ENCODE measurements around the gene DENND2C.

The DENND2C gene

DNA sequence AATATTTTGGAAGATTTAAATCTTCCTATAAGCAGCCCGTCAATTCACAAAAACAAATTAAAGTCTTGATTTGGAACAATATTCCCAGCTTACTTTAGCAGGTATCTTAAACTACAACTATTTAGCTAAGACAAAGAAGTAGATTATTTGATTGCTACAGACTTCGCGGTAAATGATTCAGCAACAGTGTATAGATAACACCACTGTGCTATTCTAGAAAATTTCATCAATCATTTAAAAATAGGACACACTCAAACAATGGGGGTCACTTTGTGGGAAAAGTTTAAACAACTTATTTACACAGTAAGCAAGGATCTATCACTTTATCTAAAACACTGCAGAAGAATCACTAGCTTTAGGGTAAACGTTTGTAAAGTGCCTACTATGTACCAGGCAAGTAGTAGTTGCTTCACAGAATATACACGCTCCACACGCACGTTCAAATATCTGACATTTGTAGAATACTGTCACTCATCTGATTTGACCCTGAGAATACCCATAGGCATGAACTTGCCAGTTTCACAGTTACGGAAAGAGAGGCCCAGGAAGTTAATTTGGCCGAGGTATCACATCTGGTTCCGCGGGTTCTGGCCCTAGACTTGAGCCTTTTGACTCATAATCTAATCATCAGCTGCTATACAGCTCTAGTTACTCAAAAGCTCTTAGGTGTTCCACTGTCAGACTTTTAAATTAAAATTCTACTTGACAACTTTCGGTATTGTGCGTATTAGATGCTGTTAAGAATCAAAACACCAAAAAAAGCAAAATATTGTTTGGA lies 876 bp downstream of the DENND2C start:
- no peak for TF ChIP-seq ZNF274 (IDR thresholded peaks at IDR 0.05; ENCODE audit: low read depth, low read length)
- H3K4me3 ChIP-seq (ENCODE audit: low read length) = peak overlapping the region; percentile 61

DNA sequence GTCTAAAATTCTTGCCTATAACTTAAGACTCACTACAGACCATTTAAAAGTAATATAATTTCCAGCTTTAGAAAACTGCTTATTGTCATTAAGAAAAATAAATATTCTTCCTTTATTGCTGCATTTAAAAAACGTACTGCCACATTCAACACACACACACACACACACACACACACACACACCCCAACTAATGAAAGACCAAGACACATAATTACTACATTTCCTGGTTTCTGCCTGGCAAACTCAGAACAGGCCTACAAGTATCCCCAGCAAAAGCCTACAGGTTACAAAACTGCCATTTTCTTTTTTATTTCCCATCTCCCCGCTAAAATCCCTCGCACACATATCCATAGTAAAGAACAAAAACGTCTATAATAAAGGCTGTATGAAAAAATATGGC lies 1.5 kb downstream of the DENND2C start:
- no peak overlapping the region for H3K4me3 ChIP-seq (ENCODE audit: low read length)

DNA sequence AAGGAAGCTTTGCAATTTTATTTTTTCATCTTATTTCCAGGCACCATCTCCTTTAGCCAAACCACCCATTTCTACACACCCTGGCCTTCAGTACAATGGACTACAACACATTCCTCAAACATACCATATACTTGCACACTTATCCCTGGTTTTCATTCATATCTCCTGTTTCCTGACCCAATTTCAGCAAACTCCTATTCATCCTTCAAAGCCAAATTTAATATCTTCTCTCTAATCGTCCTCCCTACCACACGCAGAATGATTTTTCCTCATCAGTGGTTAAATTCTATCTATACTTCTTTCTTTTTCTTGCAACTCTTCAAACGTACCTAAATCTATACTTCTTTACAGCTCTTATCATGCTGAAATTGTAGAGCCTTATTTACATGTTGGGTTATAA lies 2.9 kb downstream of the DENND2C start:
- no peak overlapping the region for H3K4me3 ChIP-seq (ENCODE audit: low read length)
- no peak for TF ChIP-seq ZNF274 (IDR thresholded peaks at IDR 0.05; ENCODE audit: low read depth, low read length)

More for the DNA sequence above, 1.5 kb downstream of the DENND2C start:
- TF ChIP-seq ZNF274 (IDR thresholded peaks at IDR 0.05; ENCODE audit: low read depth, low read length) = no peak

DNA sequence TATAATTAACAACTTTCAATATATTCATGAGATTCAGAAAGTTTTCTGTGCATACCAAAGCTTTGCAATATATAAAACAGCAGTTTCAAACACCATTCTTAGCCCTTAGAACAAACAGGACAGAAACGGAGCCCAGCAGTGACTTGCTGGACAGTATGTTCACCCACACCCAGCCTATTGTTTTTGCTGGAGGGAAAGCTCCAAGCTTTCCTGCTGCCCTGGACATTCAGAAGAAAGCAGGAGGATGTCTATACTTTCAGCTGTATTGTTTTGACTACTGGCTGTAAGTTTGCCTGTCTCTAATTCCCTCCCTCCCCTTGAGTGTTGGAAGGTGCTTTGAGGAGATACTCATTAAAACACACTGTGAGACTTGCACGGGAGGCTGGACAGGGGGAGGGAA lies 9.6 kb downstream of the DENND2C start:
- TF ChIP-seq ZNF274 (IDR thresholded peaks at IDR 0.05; ENCODE audit: low read depth, low read length) = no peak
- H3K4me3 ChIP-seq (ENCODE audit: low read length) = no peak overlapping the region

DNA sequence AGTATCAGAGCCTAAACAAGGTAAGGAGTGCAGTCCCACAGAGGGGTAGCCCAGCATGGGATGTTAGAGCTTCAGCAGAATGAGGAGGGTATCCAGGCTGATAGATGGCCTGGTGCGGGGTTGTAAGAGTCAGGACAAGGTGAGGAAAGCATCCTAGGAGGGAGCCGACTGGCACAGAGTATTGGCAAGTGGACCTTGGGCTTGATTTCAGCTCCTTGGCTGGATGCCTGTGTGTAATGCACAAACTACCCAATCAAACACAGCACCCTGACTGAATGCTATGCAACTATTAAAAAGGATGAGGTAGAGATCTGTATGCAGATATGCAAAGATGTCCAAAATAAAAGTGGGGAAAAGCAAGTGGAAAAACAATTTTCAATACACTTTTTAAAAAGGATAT lies 18.0 kb downstream of the DENND2C start:
- TF ChIP-seq ZNF274 (IDR thresholded peaks at IDR 0.05; ENCODE audit: low read depth, low read length) = no peak
- no peak overlapping the region for H3K4me3 ChIP-seq (ENCODE audit: low read length)

DNA sequence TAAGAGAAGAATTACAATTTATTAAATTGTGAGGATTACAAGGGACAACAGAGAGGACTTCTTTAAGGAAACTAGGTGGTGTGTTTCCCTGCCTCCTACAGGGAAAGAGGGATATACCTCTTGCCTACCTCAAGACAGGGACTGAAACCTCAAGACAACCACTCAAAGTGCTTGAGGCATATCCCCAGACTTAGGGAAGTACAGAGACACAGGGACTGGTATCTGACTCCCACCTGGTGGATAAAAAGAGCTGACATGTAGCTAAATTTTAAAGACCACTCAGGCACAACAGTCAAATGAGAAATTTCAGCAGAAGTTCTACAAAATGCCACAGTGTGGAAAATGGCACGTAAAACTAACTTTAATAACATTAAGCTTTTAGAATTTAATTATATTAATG lies 21.3 kb downstream of the DENND2C start:
- no peak for TF ChIP-seq ZNF274 (IDR thresholded peaks at IDR 0.05; ENCODE audit: low read depth, low read length)

DNA sequence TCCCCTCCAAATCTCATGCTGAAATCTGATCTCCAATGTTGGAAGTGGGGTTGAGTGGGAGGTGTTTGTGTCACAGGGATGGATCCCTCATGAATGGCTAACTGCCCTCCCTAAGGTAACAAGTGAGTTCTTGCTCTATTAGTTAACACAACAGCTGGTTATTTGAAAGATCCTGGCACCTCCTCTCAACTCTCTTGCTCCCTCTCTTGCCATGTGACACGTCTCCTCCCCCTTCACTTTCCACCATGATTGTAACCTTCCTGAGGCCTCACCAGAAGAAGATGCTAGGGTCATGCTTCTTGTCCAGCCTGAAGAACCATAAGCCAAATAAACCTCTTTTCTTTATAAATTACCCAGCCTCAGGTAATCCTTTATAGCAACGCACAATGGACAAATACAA lies 28.5 kb downstream of the DENND2C start:
- H3K4me3 ChIP-seq (ENCODE audit: low read length) = no peak overlapping the region
- no peak for TF ChIP-seq ZNF274 (IDR thresholded peaks at IDR 0.05; ENCODE audit: low read depth, low read length)

More for the DNA sequence above, 21.3 kb downstream of the DENND2C start:
- H3K4me3 ChIP-seq (ENCODE audit: low read length) = no peak overlapping the region

DNA sequence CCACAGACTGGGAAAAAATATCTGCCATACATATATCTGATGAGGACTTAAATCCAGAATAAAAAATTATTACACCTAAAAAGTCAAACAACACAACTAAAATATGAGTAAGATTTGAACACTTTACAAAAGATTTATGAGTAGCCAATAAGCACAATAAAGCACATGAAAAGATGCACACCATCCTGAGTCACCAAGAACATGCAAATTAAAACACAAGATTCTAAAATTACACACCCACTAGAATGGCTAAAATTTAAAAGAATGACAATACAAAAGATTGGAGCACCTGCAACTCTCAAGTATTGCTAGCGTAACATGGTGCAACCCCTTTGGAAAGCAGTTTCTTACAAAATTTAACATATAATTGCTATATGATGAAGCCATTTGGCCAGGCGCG lies 30.9 kb downstream of the DENND2C start:
- no peak overlapping the region for H3K4me3 ChIP-seq (ENCODE audit: low read length)
- TF ChIP-seq ZNF274 (IDR thresholded peaks at IDR 0.05; ENCODE audit: low read depth, low read length) = no peak

DNA sequence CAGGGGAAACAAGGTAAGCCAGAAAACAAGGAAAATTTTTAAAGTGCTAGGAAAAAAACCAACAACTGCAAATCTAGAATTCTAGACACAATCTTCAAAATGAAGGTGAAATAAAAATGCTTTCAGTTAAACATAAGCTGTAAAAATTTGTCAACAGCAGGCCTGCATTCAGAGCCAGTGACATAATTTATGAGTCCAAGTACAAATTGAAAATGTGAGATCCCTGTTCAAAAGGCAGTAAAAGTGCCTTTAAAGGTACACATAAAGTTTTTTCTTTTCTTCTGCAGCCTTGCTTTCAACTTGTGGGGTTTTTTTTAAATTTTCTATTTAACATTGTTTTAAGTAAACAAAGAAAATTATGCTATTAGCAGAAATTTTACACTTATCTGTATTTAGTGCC lies 37.4 kb downstream of the DENND2C start:
- TF ChIP-seq ZNF274 (IDR thresholded peaks at IDR 0.05; ENCODE audit: low read depth, low read length) = no peak
- H3K4me3 ChIP-seq (ENCODE audit: low read length) = no peak overlapping the region

DNA sequence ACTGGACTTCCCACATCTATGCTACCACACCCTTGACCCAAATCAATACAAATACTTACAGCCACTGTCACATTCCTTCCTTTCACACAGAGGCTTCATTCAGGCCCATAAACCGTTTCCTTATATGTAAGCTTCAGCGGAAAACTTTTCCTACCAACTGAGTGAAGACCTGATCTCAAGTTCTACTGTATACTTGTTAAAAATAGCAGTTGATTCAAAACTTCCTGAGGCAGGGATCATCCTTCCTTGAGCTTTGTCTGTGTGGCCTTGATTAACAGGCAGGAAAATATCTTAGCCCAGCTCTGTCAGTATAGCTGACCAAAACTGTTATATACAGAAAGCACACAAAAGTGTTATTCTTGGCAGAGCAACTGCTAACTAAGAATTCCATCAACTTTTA lies 42.7 kb downstream of the DENND2C start:
- no peak for TF ChIP-seq ZNF274 (IDR thresholded peaks at IDR 0.05; ENCODE audit: low read depth, low read length)

DNA sequence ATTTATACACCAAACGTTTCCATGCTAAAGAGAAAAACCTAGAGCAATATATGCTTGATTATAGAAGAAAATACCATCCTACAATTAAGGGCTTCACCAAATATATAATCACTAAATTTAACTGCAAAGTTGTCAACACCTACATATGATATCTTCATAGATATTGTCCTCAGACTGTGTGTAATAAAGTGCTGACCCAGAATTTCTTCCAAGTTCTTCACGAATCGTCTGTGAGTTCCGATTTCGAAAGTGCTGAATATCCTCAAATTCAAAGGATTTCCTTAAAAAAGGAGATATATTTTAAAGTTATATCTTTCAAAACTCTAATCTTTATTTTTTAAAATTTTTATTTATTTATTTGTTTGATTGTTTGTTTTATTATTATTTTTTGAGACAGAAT lies 46.5 kb downstream of the DENND2C start:
- TF ChIP-seq ZNF274 (IDR thresholded peaks at IDR 0.05; ENCODE audit: low read depth, low read length) = no peak
- no peak overlapping the region for H3K4me3 ChIP-seq (ENCODE audit: low read length)

More for the DNA sequence above, 42.7 kb downstream of the DENND2C start:
- no peak overlapping the region for H3K4me3 ChIP-seq (ENCODE audit: low read length)

DNA sequence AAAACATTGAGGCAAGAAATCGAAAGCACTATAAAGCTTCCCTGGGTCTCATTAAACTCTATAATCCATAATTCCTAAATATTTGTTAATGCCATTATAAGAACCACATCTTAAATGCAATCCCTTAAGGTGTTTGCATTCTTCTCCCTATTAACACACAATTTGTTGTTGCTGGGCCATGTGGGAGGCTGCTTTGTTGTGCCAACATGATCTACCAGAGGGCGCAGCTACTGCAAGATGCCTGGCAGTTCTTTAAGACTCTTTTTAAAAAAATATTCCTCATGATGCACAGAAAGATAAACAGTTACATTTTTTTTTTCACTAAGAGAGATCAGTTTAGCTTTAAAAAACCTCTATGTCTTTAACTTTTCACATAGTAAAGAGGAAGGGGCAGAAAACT lies 49.4 kb downstream of the DENND2C start:
- H3K4me3 ChIP-seq (ENCODE audit: low read length) = no peak overlapping the region

DNA sequence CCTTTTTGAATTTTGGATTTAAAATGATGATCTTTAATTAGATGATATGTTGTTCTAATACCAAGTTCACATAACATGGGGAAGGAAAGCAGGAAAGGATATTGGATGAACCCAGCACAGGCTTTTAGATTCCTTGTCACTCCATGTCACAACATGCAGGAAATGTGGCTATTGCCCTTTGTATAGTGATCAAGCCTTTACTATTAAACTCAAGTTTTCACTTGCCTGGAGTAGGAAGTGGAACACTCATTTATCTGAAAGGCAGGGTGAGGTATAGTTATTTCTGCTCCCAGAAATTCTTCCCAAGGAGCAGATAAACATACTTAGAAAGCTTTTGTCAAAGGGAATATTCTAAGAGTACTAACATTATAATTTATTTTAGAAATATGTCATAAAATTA lies 51.2 kb downstream of the DENND2C start:
- no peak overlapping the region for H3K4me3 ChIP-seq (ENCODE audit: low read length)
- no peak for TF ChIP-seq ZNF274 (IDR thresholded peaks at IDR 0.05; ENCODE audit: low read depth, low read length)

More for the DNA sequence above, 49.4 kb downstream of the DENND2C start:
- no peak for TF ChIP-seq ZNF274 (IDR thresholded peaks at IDR 0.05; ENCODE audit: low read depth, low read length)

DNA sequence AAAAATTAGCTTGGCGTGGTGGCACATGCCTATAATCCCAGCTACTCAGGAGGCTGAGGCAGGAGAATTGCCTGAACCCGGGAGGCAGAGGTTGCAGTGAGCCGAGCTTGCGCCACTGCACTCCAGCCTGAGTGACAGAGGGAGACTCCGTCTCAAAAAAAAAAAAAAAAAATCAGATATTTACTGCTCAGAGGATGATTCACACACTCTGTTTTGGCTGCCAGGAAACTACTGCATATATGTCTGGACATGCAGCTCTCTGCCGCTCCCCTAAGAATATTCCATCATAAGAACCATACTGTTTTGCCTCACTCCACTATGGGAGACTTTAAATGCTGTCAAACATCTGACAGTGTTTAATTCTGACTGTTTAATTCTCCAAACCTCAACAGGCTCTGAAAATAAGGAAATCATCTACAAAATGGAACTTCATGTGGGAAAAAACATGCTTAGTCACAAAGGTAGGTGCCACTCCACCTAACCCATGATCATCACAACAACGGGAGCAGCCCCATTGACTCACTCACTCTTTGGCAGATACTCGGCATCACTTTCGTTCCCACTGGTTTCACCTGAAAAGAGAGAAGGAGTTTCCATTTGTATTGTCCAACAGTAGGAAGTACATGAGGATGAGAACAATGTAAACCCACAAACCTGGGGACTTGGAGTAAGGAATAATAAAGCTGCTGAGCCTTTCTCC lies 59.2 kb downstream of the DENND2C start:
- TF ChIP-seq ZNF274 (IDR thresholded peaks at IDR 0.05; ENCODE audit: low read depth, low read length) = no peak
- H3K4me3 ChIP-seq (ENCODE audit: low read length) = no peak overlapping the region

DNA sequence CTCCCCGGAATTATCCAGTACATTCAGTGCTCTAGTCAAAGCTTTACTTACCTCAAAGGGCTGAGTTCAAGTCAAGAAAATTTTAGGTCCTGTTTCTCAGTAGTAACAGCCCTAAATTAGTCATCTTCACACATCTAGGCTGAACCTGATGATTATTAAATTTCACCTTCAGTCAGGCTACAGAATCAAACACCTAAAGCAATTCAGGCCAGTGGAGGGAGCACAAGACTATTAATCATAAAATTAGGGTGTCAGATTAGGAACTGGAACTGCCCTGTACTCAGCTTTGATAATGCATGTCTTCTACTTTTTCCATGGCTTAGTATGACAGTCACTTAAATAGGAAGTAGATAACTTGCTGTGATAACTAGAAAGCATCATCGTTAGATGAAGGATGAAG lies 60.0 kb downstream of the DENND2C start:
- TF ChIP-seq ZNF274 (IDR thresholded peaks at IDR 0.05; ENCODE audit: low read depth, low read length) = no peak

More for the DNA sequence above, 60.0 kb downstream of the DENND2C start:
- H3K4me3 ChIP-seq (ENCODE audit: low read length) = no peak overlapping the region

Measured in GM08714 (cell line).